Left ventricle myocardium inferior (tissue), 1 donor: Measurements from ENCODE around the gene DYSF. TPM values are rescaled to one million over a fixed set of nuclear protein-coding genes. Genes with fewer than 3 reads are reported as not detected.

ENCODE experiments used
- DNase-seq: peaks from one replicate; pipeline ENCODE4 v3.0.0-alpha.2; 2020
- H3K27ac ChIP-seq: fragments of 200-600 bp; replicated peaks from 2 replicates; pipeline ENCODE4 v1.8.0; 2021
- H3K27me3 ChIP-seq: fragments of 200-600 bp; 2 replicates; pipeline ENCODE4 v1.8.0; 2021; ENCODE audit warnings: low read depth
- H3K36me3 ChIP-seq: fragments of 200-600 bp; 2 replicates; pipeline ENCODE4 v1.8.0; 2021
- H3K4me1 ChIP-seq: fragments of 200-600 bp; 2 replicates; pipeline ENCODE4 v1.8.0; 2021
- H3K4me3 ChIP-seq: fragments of 200-600 bp; 2 replicates; pipeline ENCODE4 v1.8.0; 2021; ENCODE audit warnings: mild to moderate bottlenecking, moderate library complexity
- H3K9me3 ChIP-seq: fragments of 200-600 bp; replicated peaks from 2 replicates; pipeline ENCODE4 v1.8.0; 2021
- CTCF ChIP-seq: fragments of 200-600 bp; IDR thresholded peaks from 2 replicates; pipeline ENCODE4 v1.8.0; 2021; ENCODE audit warnings: antibody characterized with exemption, mild to moderate bottlenecking, borderline replicate concordance
- intact Hi-C: fragments of 100-400 bp; cut with micrococcal nuclease; formaldehyde crosslinking; loops from one replicate; pipeline ENCODE4 v1.11.0; 2022
- total RNA-seq: library from RNA; stranded (reverse); fragmentation: NEBNext Ultra II Directional; extraction: Animal tissue kit (Norgen Biotek cat#: 25700); gene quantifications from one replicate; pipeline ENCODE4 v1.2.1, GENCODE V29; 2021
- donor health status: DM: no; HTN: yes; CAD: no; lungs with severe emphysema.

Gene DYSF
- total RNA-seq, 1 donor from 2014 or later = 48.2 TPM

GRCh38 chr2:71674158-71674851, 220.9 kb downstream of the DYSF start:
- Histone ChIP-seq H3K27me3 (no peaks in the 10 kb centered on the region), H3K9me3 (no peaks in the 10 kb centered on the region), H3K4me1 (no peaks in the 10 kb centered on the region), H3K36me3 (peaks cover 27% of the 10 kb centered on the region), H3K27ac (no peak overlapping the region), H3K4me3 (no peak overlapping the region)
- DNase-seq = no peak
- TF ChIP-seq CTCF = no peak
- intact Hi-C loops = no loop called here

- Histone ChIP-seq H3K27ac (no peak overlapping the region), H3K9me3 (no peaks in the 10 kb centered on the region), H3K4me1 (no peaks in the 10 kb centered on the region), H3K36me3 (peaks cover 17% of the 10 kb centered on the region), H3K27me3 (no peaks in the 10 kb centered on the region), H3K4me3 (no peak overlapping the region)
- no peak for TF ChIP-seq CTCF
- DNase-seq = no peak
- intact Hi-C loops = no loop called here
Observed at GRCh38 chr2:71675296-71675695, 221.9 kb downstream of the DYSF start.

GRCh38 chr2:71678874-71679273, 225.5 kb downstream of the DYSF start:
- no peak overlapping the region for H3K4me3 ChIP-seq
- no peak overlapping the region for H3K27ac ChIP-seq
- H3K9me3 ChIP-seq = no peaks in the 10 kb centered on the region
- no peak for TF ChIP-seq CTCF
- no peaks in the 10 kb centered on the region for H3K4me1 ChIP-seq
- H3K36me3 ChIP-seq = peaks cover 40% of the 10 kb centered on the region
- intact Hi-C loops = no loop called here
- DNase-seq = no peak
- H3K27me3 ChIP-seq = no peaks in the 10 kb centered on the region

GRCh38 chr2:71679491-71679890, 226.1 kb downstream of the DYSF start:
- TF ChIP-seq CTCF = no peak
- no peak for DNase-seq
- H3K27me3 ChIP-seq = no peaks in the 10 kb centered on the region
- H3K36me3 ChIP-seq = peaks cover 40% of the 10 kb centered on the region
- no peak overlapping the region for H3K4me3 ChIP-seq
- intact Hi-C loops = no loop called here
- H3K27ac ChIP-seq = no peak overlapping the region
- no peaks in the 10 kb centered on the region for H3K9me3 ChIP-seq
- H3K4me1 ChIP-seq = no peaks in the 10 kb centered on the region

- Histone ChIP-seq H3K36me3 (peaks cover 47% of the 10 kb centered on the region), H3K4me3 (no peak overlapping the region), H3K9me3 (no peaks in the 10 kb centered on the region), H3K27me3 (no peaks in the 10 kb centered on the region), H3K4me1 (no peaks in the 10 kb centered on the region), H3K27ac (no peak overlapping the region)
- TF ChIP-seq CTCF = no peak
- intact Hi-C loops = loop anchor here (10.0 kb wide), 1 partner anchor 124 kb away; no protein-coding TSS in a partner anchor
- no peak for DNase-seq
Observed at GRCh38 chr2:71680925-71681324, 227.6 kb downstream of the DYSF start.
